CD4-positive, CD25-positive, alpha-beta regulatory T cell (primary cell): ENCODE data around the gene CTAG1A. TPM values are rescaled to one million over a fixed set of nuclear protein-coding genes. Genes with fewer than 3 reads are reported as not detected.
"Not testable (repeated sequence)": the region's sequence is repeated elsewhere in the genome, so short reads cannot be mapped to it uniquely, and the experiment has no call there.

Experiments used
- ATAC-seq, 2 donors: fragments of 150-1000 bp; cut with Tn5 transposase; one replicate each; pipeline ENCODE4 v1.10.0; 2021; ENCODE audit warnings: low read depth in 2 of 2, moderate number of reproducible peaks in 2 of 2, moderate library complexity in 1 of 2
- DNase-seq, 3 donors: peaks; one replicate each; pipeline versions ENCODE4 v3.0.0 to v3.0.0-alpha.2; 2012 to 2022; ENCODE audit warnings: mixed read lengths in 1 of 3
- H3K27ac ChIP-seq: one replicate; pipeline ENCODE4 v1.7.0; 2013; ENCODE audit warnings: mild to moderate bottlenecking, low read length; ENCODE audit not compliant: insufficient read depth, poor library complexity, severe bottlenecking
- H3K27me3 ChIP-seq: one replicate; pipeline ENCODE4 v1.7.0; 2013; ENCODE audit warnings: low read length; ENCODE audit not compliant: control insufficient read depth, insufficient read depth
- H3K36me3 ChIP-seq: one replicate; pipeline ENCODE4 v1.7.0; 2013; ENCODE audit warnings: mild to moderate bottlenecking, low read length, moderate library complexity; ENCODE audit not compliant: control insufficient read depth, insufficient read depth
- H3K4me1 ChIP-seq: 2 replicates; pipeline ENCODE4 v1.7.0; 2013; ENCODE audit warnings: mild to moderate bottlenecking, low read length; ENCODE audit not compliant: insufficient read depth, control insufficient read depth, poor library complexity, severe bottlenecking
- H3K4me3 ChIP-seq: one replicate; pipeline ENCODE4 v1.7.0; 2013; ENCODE audit warnings: low read depth, mild to moderate bottlenecking, low read length, moderate library complexity
- H3K9me3 ChIP-seq, 2 experiments: 1 replicate in 1 of 2; 2 replicates in 1 of 2; pipeline ENCODE4 v1.7.0; 2013; ENCODE audit warnings: low read length in 2 of 2, mild to moderate bottlenecking in 1 of 2, moderate library complexity in 1 of 2; ENCODE audit not compliant: control insufficient read depth in 2 of 2
- H3K27ac Mint-ChIP-seq, 3 donors: one replicate each; pipeline ENCODE4 v1.8.0; 2020 to 2022; ENCODE audit warnings: mild to moderate bottlenecking in 3 of 3, mixed read lengths in 3 of 3, moderate library complexity in 2 of 3
- H3K27me3 Mint-ChIP-seq: one replicate; pipeline ENCODE4 v1.8.0; 2022; ENCODE audit warnings: mild to moderate bottlenecking, mixed read lengths
- H3K36me3 Mint-ChIP-seq: one replicate; pipeline ENCODE4 v1.8.0; 2020; ENCODE audit warnings: mixed read lengths
- H3K4me1 Mint-ChIP-seq, 4 donors: one replicate each; pipeline ENCODE4 v1.8.0; 2020 to 2022; ENCODE audit warnings: mixed read lengths in 4 of 4, mild to moderate bottlenecking in 1 of 4
- H3K4me3 Mint-ChIP-seq, 4 donors: one replicate each; pipeline ENCODE4 v1.8.0; 2020 to 2022; ENCODE audit warnings: mild to moderate bottlenecking in 4 of 4, mixed read lengths in 4 of 4, moderate library complexity in 3 of 4
- H3K9me3 Mint-ChIP-seq, 7 donors: one replicate each; pipeline ENCODE4 v1.8.0; 2020 to 2022; ENCODE audit warnings: mixed read lengths in 7 of 7, mild to moderate bottlenecking in 3 of 7, moderate library complexity in 2 of 7
- polyA plus RNA-seq, 4 donors: library from polyadenylated mRNA; unstranded; fragments of 300-500 nt; fragmentation: Illumina TruSeq; gene quantifications; one replicate each; pipeline ENCODE4 v1.2.3, GENCODE V29; 2021
- total RNA-seq: library from RNA; stranded (reverse); gene quantifications from one replicate; pipeline ENCODE4 v1.2.3, GENCODE V29; 2022

The CTAG1A gene
- total and polyA plus RNA-seq, 5 donors from 2014 or later, result not detected

GRCh38 chrX:154552112-154552806 is 32.7 kb upstream of the CTAG1A start:
- H3K27me3 Mint-ChIP-seq, DNase-seq, ATAC-seq, H3K9me3 ChIP-seq, H3K4me3 Mint-ChIP-seq, H3K4me3 ChIP-seq, H3K27ac ChIP-seq, H3K27me3 ChIP-seq, H3K9me3 Mint-ChIP-seq: not testable (repeated sequence)
- Histone ChIP-seq H3K36me3 (peaks cover 13% of the 10 kb centered on the region), H3K4me1 (peaks cover 21% of the 10 kb centered on the region)
- Mint-ChIP-seq H3K36me3 (peaks cover 20% of the 10 kb centered on the region), H3K4me1 (peaks cover 11 to 50% (median 18%) of the 10 kb centered on the region in 4 donors), H3K27ac (peak overlapping the region in 1 of 3 donors; percentile 31)

- H3K27ac ChIP-seq, H3K9me3 Mint-ChIP-seq, H3K9me3 ChIP-seq, H3K4me3 ChIP-seq, H3K27ac Mint-ChIP-seq, H3K27me3 Mint-ChIP-seq, H3K36me3 ChIP-seq, H3K27me3 ChIP-seq, DNase-seq, H3K4me3 Mint-ChIP-seq, H3K36me3 Mint-ChIP-seq, H3K4me1 ChIP-seq: not testable (repeated sequence)
- peaks cover 0 to 12% (median 0%) of the 10 kb centered on the region in 4 donors for H3K4me1 Mint-ChIP-seq
- peak; percentile 60 to 75 for ATAC-seq
Observed at GRCh38 chrX:154558060-154558690, 26.8 kb upstream of the CTAG1A start.

DNA sequence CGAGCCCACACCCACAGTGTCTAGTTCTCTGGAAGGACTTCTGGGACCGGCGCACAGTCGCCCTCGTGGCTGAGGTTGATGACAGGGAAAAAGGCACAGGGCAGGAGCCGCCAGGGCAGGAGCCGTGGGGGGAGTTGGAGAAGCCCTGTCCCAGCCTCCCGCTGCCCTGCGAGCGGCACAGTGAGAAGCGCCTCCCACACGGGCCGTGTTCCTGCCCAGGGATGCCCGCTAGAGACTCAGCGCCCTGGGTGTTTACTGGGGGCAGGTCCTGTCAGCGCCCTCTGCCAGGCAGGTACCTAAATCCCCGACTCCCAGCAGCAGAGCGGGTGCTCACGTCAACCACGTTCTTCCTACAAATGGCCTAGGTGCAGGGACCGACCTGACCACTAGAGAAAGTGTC is 26.0 kb upstream of the CTAG1A start:
- not testable (repeated sequence) for ATAC-seq, H3K4me1 Mint-ChIP-seq, H3K4me1 ChIP-seq, H3K36me3 ChIP-seq, H3K27ac ChIP-seq, H3K27me3 Mint-ChIP-seq, H3K9me3 ChIP-seq, H3K4me3 Mint-ChIP-seq, H3K27ac Mint-ChIP-seq, DNase-seq, H3K9me3 Mint-ChIP-seq, H3K27me3 ChIP-seq, H3K4me3 ChIP-seq, H3K36me3 Mint-ChIP-seq

DNA sequence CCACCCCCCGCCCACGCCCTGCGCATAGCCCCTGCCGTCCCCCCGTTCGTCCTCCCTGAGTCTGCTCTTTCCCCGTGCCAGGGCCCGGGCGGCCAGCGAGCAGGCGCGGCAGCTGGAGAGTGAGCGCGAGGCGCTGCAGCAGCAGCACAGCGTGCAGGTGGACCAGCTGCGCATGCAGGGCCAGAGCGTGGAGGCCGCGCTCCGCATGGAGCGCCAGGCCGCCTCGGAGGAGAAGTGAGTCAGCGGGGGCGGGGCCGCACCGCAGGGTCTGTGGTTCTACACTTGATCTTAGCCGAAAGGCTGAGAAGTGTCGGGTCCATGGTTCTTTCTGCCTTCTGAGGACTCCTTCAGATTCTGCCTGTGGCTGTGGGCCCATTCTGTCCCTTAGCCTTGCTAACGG is 24.6 kb upstream of the CTAG1A start:
- H3K4me1 ChIP-seq, result not testable (repeated sequence)

GRCh38 chrX:154562295-154562694 is 22.6 kb upstream of the CTAG1A start:
- not testable (repeated sequence) for H3K27ac Mint-ChIP-seq, H3K27ac ChIP-seq, H3K36me3 Mint-ChIP-seq, H3K4me3 ChIP-seq, H3K9me3 ChIP-seq, H3K36me3 ChIP-seq, H3K4me1 ChIP-seq, ATAC-seq, H3K4me1 Mint-ChIP-seq, DNase-seq, H3K27me3 Mint-ChIP-seq, H3K9me3 Mint-ChIP-seq, H3K4me3 Mint-ChIP-seq, H3K27me3 ChIP-seq

More for the DNA sequence above, 24.6 kb upstream of the CTAG1A start:
- ATAC-seq, H3K4me3 Mint-ChIP-seq, H3K36me3 Mint-ChIP-seq, H3K27ac Mint-ChIP-seq, H3K4me1 Mint-ChIP-seq, H3K27ac ChIP-seq, H3K9me3 Mint-ChIP-seq, DNase-seq, H3K9me3 ChIP-seq, H3K27me3 ChIP-seq, H3K4me3 ChIP-seq, H3K36me3 ChIP-seq, H3K27me3 Mint-ChIP-seq: not testable (repeated sequence)

DNA sequence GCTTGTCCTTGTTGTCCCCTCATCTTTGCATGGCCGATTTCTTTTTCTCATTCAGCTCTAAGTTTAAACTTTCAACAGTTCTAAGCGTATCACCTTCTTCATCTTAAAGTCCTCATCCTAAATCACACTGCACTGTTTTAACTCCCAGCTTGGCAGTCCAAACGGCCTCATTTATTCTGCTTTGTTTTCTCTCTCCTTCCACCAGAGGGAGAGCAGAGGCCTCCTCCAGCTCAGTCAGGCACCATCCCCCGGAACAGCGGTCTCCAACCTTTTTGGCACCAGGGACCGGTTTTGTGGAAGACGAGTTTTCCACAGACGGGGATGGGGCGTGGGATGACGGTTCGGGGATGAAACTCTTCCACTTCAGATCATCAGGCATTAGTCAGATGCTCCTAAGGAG is 14.6 kb upstream of the CTAG1A start:
- not testable (repeated sequence) for H3K9me3 Mint-ChIP-seq, H3K4me1 ChIP-seq, H3K27ac ChIP-seq, H3K4me1 Mint-ChIP-seq, H3K27me3 Mint-ChIP-seq, H3K36me3 ChIP-seq, H3K4me3 Mint-ChIP-seq, H3K9me3 ChIP-seq, H3K36me3 Mint-ChIP-seq, DNase-seq, ATAC-seq, H3K27ac Mint-ChIP-seq, H3K4me3 ChIP-seq, H3K27me3 ChIP-seq

- H3K9me3 ChIP-seq, H3K4me1 Mint-ChIP-seq, H3K4me1 ChIP-seq, DNase-seq, H3K4me3 Mint-ChIP-seq, H3K36me3 ChIP-seq, H3K36me3 Mint-ChIP-seq, ATAC-seq, H3K9me3 Mint-ChIP-seq, H3K4me3 ChIP-seq, H3K27me3 Mint-ChIP-seq, H3K27ac Mint-ChIP-seq, H3K27ac ChIP-seq, H3K27me3 ChIP-seq: not testable (repeated sequence)
Observed at GRCh38 chrX:154573061-154573460, 11.9 kb upstream of the CTAG1A start.

DNA sequence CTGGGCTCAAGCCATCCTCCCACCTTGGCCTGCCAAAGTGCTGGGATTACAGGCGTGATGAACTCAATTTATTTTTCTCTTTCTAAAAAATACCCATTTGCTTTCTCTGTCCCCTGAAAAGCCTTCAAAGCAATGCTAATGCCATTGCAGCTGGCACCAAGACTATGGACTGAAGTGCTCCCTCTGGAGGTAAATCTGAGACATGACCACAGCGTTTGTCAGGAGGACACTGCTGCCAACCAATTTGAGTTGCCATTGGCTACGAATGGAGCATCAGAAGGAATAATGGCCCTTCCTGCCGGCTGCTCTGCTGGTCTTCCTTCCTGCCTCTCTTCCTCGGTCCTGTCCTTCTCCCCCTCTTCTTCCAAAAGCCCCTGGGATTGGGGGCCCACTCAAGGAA is 9.9 kb upstream of the CTAG1A start:
- not testable (repeated sequence) for H3K27me3 Mint-ChIP-seq, H3K9me3 Mint-ChIP-seq, H3K27me3 ChIP-seq

More for the DNA sequence above, 9.9 kb upstream of the CTAG1A start:
- H3K36me3 Mint-ChIP-seq, H3K27ac ChIP-seq, H3K4me1 Mint-ChIP-seq, H3K9me3 ChIP-seq, H3K27ac Mint-ChIP-seq, H3K4me3 Mint-ChIP-seq, H3K36me3 ChIP-seq, H3K4me1 ChIP-seq, H3K4me3 ChIP-seq, ATAC-seq, DNase-seq: not testable (repeated sequence)
